Cardiac muscle cell (in vitro differentiated cells and primary cell): ENCODE measurements around the gene MLPH. TPM values are rescaled to one million over a fixed set of nuclear protein-coding genes. Genes with fewer than 3 reads are reported as not detected.

Experiments
- DNase-seq, 2 donors: peaks; one replicate each; pipeline versions ENCODE4 v3.0.0 to v3.0.0-alpha.2; 2010 to 2017; ENCODE audit warnings: low read depth in 1 of 2, low spot score in 1 of 2
- H3K27ac ChIP-seq: fragments of 200-600 bp; sonication (generic); 2 replicates; pipeline ENCODE4 v1.5.1; 2016
- H3K27me3 ChIP-seq: fragments of 200-600 bp; sonication (generic); 2 replicates; pipeline ENCODE4 v1.6.0; 2016; ENCODE audit warnings: control low read depth
- H3K36me3 ChIP-seq: fragments of 200-600 bp; sonication (generic); 2 replicates; pipeline ENCODE4 v1.5.1; 2016; ENCODE audit warnings: control low read depth
- H3K4me1 ChIP-seq: fragments of 200-600 bp; sonication (generic); 2 replicates; pipeline ENCODE4 v1.8.1; 2017; ENCODE audit warnings: low read depth, mild to moderate bottlenecking, mixed run types
- H3K4me3 ChIP-seq: fragments of 200-600 bp; sonication (generic); 2 replicates; pipeline ENCODE4 v1.5.1; 2016; ENCODE audit warnings: mild to moderate bottlenecking
- H3K9me3 ChIP-seq: fragments of 200-600 bp; sonication (generic); 2 replicates; pipeline ENCODE4 v1.5.1; 2017; ENCODE audit warnings: low read depth, mild to moderate bottlenecking, control low read depth
- polyA plus RNA-seq: library from polyadenylated mRNA; unstranded; fragments of >200 nt; fragmentation: Nextera tagmentation; extraction: Ambion mirVana; gene quantifications from 2 replicates; pipeline ENCODE4 v1.2.1, GENCODE V29; 2016
- total RNA-seq: library from RNA; depleted of rRNA; stranded (reverse); fragments of >200 nt; gene quantifications from 2 replicates; pipeline ENCODE4 v1.2.3, GENCODE V29; 2016
- TF ChIP-seq, protein P1 (sequence below): IDR thresholded peaks from 2 replicates; pipeline ENCODE4 v1.5.1; 2012; ENCODE audit warnings: low read depth, mild to moderate bottlenecking, low read length

The MLPH gene
- total and polyA plus RNA-seq, 2 experiments from 2014 or later = 0.27 to 1.4 TPM

DNA sequence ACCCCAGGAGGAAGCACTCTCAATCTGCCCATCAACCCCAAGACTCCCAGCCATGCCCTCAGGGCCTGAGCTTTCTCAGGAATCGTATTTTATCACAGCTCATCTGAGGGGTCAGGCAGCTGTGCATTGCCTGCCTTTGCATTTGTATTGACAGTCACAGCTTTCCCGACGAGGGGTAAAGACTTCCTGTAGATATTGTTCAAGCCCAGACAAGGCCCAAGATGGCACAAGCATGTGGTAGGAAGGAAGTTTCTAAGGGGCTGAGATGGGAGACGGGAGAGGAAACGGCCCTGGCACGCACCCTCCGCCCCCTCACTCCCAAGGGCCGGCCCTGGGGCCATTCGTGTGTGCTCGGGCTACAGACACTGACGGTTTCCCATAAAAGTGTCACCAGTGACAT is 45.1 kb downstream of the MLPH start:
- TF ChIP-seq, protein P1, sequence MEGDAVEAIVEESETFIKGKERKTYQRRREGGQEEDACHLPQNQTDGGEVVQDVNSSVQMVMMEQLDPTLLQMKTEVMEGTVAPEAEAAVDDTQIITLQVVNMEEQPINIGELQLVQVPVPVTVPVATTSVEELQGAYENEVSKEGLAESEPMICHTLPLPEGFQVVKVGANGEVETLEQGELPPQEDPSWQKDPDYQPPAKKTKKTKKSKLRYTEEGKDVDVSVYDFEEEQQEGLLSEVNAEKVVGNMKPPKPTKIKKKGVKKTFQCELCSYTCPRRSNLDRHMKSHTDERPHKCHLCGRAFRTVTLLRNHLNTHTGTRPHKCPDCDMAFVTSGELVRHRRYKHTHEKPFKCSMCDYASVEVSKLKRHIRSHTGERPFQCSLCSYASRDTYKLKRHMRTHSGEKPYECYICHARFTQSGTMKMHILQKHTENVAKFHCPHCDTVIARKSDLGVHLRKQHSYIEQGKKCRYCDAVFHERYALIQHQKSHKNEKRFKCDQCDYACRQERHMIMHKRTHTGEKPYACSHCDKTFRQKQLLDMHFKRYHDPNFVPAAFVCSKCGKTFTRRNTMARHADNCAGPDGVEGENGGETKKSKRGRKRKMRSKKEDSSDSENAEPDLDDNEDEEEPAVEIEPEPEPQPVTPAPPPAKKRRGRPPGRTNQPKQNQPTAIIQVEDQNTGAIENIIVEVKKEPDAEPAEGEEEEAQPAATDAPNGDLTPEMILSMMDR = no peak
- DNase-seq = no peak
- no peaks in the 10 kb centered on the region for H3K4me1 ChIP-seq
- H3K36me3 ChIP-seq = no peaks in the 10 kb centered on the region
- no peaks in the 10 kb centered on the region for H3K9me3 ChIP-seq
- no peaks in the 10 kb centered on the region for H3K27me3 ChIP-seq
- H3K4me3 ChIP-seq = no peak overlapping the region
- H3K27ac ChIP-seq = no peak overlapping the region

DNA sequence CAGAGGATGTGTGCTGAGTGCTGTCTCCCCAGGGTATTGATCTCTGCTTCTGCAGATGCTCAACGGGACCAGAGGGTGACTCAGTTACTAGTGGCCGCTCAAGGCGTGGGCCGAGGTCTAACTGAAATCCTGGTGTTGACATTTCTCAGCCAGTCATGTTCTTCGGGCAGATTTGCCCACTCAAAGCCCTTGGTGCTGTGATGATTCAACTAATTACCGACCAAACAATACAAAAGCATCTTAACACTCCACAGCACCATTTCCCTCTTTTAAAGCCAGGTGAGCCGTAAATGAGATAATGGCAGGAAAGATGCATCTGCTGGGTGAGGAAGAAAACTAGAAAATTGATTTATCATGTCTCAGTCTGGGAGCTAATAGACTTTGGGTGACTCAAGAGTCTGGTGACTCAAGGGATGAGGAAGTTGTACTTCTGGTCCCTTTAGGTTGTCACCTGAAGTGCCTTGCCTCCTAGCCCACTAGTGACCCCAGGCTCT is 46.7 kb downstream of the MLPH start:
- H3K27ac ChIP-seq = no peak overlapping the region
- H3K4me3 ChIP-seq = no peak overlapping the region
- TF ChIP-seq, protein P1 = no peak
- H3K36me3 ChIP-seq = no peaks in the 10 kb centered on the region
- H3K4me1 ChIP-seq = no peaks in the 10 kb centered on the region
- DNase-seq = no peak
- no peaks in the 10 kb centered on the region for H3K9me3 ChIP-seq
- no peaks in the 10 kb centered on the region for H3K27me3 ChIP-seq

DNA sequence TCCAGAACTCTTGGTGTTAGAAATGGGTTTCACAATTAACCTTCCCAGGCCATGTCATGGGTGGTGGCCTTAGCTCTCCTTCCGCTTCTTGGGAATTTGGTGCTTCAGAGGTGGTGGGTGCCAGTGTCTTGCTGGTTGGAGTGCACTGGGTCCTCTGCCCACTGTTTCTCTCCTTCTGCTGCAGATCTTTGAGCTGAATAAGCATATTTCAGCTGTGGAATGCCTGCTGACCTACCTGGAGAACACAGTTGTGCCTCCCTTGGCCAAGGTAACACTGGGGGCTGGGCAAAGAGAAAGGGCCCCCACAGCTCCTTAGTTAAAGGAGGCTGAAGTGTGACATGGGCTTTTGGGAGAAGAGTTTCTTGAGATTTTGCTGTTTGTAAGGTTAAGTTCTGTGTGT is 47.3 kb downstream of the MLPH start:
- Histone ChIP-seq H3K36me3 (no peaks in the 10 kb centered on the region), H3K9me3 (no peaks in the 10 kb centered on the region), H3K27ac (no peak overlapping the region), H3K4me1 (no peaks in the 10 kb centered on the region), H3K27me3 (no peaks in the 10 kb centered on the region), H3K4me3 (no peak overlapping the region)
- no peak for DNase-seq
- TF ChIP-seq, protein P1 = no peak

DNA sequence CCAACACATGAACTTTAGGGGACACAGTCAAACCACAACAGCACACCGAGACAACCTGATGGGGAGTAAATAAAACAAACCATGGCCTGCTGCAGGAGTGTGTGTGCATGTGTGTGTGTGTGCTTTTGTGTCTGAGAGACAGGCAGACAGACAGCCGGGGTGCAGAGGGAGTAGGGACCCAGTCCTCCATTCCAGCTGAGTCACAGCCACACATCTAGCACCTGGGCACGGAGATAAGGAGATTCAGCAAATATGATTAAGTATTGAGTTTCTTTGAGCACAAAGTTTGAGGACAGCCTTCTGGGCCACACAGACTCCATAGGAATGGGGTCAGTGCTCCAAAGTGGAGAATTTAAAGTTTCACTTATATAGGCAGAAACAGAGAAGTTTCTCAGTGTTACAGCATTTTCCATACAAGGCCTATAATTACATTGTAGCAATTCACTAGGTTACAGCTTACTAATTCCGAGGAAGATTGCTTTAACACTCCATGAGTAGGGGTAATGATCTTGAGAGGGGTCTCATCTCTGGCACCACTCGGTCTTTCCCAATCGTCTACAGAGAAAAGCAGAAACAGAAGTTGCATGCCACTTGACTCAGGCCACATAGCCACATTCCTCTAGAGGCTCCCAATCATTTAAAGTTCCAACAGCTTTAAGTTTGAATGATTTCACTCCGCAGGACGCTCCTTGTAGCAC is 48.5 kb downstream of the MLPH start:
- H3K36me3 ChIP-seq = no peaks in the 10 kb centered on the region
- TF ChIP-seq, protein P1 = no peak
- H3K27me3 ChIP-seq = no peaks in the 10 kb centered on the region
- DNase-seq = no peak
- no peak overlapping the region for H3K4me3 ChIP-seq
- H3K9me3 ChIP-seq = no peaks in the 10 kb centered on the region
- H3K27ac ChIP-seq = no peak overlapping the region
- no peaks in the 10 kb centered on the region for H3K4me1 ChIP-seq

DNA sequence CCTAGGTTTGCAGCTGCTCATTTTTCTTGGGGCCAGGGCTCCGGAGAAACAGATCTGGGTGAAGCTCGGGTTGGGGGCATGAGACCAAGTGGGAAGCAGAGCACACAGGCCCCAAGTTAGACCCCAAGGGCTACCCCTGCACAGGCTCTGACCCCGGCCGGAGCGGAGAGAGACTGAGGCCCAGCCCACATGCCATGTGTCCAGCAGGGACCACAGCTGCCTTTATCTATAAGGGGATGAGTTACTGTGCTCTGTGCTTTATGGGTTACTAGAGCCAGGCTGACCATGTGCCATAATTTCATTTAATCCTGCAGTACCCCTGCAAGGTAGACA is 49.0 kb downstream of the MLPH start:
- Histone ChIP-seq H3K27ac (no peak overlapping the region), H3K36me3 (no peaks in the 10 kb centered on the region)

More for the DNA sequence above, 49.0 kb downstream of the MLPH start:
- Histone ChIP-seq H3K4me1 (no peaks in the 10 kb centered on the region), H3K9me3 (no peaks in the 10 kb centered on the region), H3K27me3 (no peaks in the 10 kb centered on the region), H3K4me3 (no peak overlapping the region)
- TF ChIP-seq, protein P1 = no peak
- no peak for DNase-seq
